Measurements from ENCODE around the gene CYTL1.
"Not testable (repeated sequence)": the region's sequence is repeated elsewhere in the genome, so short reads cannot be mapped to it uniquely, and the experiment has no call there.

The CYTL1 gene

DNA sequence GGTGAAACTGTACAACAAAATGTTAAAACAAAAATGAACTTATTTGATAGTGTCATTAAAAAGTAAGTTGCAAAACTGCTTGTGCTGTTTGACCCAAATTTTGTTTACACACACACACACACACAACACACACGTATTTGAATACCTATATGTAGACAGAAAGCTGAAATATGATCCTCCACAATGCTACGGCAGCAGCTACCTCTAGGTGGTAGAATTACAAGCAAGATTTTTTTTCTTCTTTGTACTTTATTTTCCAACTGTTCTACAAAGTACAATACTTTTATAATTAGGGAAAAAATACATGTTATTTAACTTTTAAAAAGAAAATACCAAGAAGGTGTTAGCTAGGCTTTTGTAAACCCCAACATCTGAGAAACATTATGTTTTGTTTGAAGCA, 1.2 kb downstream of the CYTL1 start:
- peak; percentile 22 for DNase-seq (ENCODE audit: low read depth, low spot score)
- in situ Hi-C loops (cut with HindIII; ENCODE audit: low sequenced_read_pairs) = no loop called here
- H3K4me3 ChIP-seq (ENCODE audit: low read depth, low read length) = no peak overlapping the region
- peak; percentile 33 for TF ChIP-seq CTCF (IDR thresholded peaks at IDR 0.05; ENCODE audit: low read depth, low read length)

DNA sequence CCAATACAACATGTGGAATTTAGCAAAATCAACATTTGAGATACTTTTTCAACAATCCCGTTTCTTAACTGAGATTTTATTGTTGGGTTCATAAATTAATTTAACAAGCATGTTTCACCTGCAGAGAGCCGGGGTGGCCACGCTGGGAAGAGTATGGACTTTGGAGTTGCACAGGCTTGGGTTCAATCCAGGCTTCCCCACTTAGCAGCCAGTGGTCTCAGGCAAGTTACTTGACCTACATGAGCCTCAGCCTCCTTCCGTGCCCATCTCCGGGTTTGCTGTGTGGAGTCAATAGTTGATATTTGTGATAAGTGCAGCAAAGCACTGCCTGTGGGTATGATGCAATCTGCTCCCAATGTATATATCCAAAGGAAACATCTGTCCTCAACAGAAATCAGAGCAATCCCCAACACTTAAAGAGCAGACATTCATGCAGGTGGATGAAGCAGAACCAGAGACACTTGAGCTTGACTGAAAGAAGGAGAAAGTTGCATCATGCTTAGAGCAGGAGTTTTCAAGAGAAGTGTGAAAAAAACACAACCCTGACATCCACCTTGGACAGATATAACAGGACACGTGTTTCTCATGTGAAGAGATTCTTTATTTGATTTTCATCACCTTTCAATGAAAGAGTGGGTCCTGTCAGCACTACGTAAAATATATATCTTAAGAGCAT, 5.1 kb downstream of the CYTL1 start:
- in situ Hi-C loops (cut with HindIII; ENCODE audit: low sequenced_read_pairs) = no loop called here

DNA sequence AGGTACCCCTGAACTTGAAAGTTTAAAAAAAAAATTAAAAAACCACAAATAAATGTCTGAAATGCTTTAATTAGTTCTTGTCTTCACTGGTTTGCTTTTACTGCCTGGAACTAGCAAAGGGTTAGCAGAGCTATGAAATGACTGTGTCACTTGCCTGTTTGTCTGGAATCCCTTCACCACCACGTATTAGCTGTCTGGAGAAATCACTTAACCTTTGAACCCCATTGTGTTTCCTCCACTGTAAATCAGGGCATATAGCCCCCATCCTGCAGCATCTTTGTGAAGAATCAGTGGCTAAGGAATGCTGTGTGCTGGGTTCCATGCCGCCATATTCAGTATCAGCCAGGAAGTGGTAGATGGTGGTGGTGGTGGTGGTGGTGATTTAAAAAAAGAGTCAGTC, 6.3 kb downstream of the CYTL1 start:
- TF ChIP-seq CTCF (IDR thresholded peaks at IDR 0.05; ENCODE audit: low read depth, low read length) = no peak
- in situ Hi-C loops (cut with HindIII; ENCODE audit: low sequenced_read_pairs) = no loop called here
- no peak for DNase-seq (ENCODE audit: low read depth, low spot score)
- H3K4me3 ChIP-seq (ENCODE audit: low read depth, low read length) = no peak overlapping the region

More for the DNA sequence above, 5.1 kb downstream of the CYTL1 start:
- no peak overlapping the region for H3K4me3 ChIP-seq (ENCODE audit: low read depth, low read length)
- no peak for TF ChIP-seq CTCF (IDR thresholded peaks at IDR 0.05; ENCODE audit: low read depth, low read length)
- no peak for DNase-seq (ENCODE audit: low read depth, low spot score)

GRCh38 chr4:5012244-5012898, 6.9 kb downstream of the CYTL1 start:
- no peak for TF ChIP-seq CTCF (IDR thresholded peaks at IDR 0.05; ENCODE audit: low read depth, low read length)
- in situ Hi-C loops (cut with HindIII; ENCODE audit: low sequenced_read_pairs) = no loop called here
- no peak overlapping the region for H3K4me3 ChIP-seq (ENCODE audit: low read depth, low read length)
- no peak for DNase-seq (ENCODE audit: low read depth, low spot score)

DNA sequence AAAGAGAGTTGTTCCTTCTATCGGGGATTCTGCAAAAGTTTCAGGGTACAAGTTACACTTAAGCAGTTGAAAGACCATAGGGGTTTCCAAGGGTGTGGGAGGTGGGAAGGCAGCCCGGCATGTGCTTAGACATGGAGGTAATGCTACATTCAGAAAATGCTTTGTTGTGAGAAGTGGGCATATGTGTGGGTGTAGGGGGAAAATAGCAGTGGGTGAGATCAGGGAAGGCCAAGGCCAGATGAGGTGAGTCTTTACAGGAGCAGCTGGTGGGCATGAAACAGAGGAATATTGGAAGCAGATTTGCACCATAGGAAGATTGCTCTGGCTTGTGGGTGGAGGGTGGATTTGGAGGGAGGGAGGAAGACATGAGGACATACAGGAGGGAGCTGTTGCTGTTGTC, 8.3 kb downstream of the CYTL1 start:
- TF ChIP-seq CTCF (IDR thresholded peaks at IDR 0.05; ENCODE audit: low read depth, low read length) = no peak
- no peak overlapping the region for H3K4me3 ChIP-seq (ENCODE audit: low read depth, low read length)
- no peak for DNase-seq (ENCODE audit: low read depth, low spot score)
- in situ Hi-C loops (cut with HindIII; ENCODE audit: low sequenced_read_pairs) = no loop called here

DNA sequence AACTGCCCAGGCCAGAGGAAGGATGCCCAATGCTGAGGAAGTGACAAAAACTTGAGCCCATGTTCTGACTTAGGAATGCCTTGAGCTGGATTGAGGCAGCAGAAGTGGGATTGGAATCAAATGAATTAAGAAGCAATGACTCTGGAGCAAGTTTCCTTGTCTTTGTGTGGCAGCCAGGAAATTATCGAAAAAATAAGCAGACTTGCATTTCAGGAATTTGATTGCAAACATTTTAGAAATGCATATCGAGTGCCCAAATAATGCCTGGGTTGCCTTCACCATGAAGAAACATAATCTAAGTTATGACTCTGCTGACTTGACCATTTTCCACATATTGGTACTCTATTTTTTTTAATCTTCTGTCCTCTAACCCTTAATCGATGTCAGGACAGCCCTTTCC, 9.5 kb downstream of the CYTL1 start:
- H3K4me3 ChIP-seq (ENCODE audit: low read depth, low read length) = no peak overlapping the region
- no peak for DNase-seq (ENCODE audit: low read depth, low spot score)
- TF ChIP-seq CTCF (IDR thresholded peaks at IDR 0.05; ENCODE audit: low read depth, low read length) = no peak
- in situ Hi-C loops (cut with HindIII; ENCODE audit: low sequenced_read_pairs) = no loop called here

DNA sequence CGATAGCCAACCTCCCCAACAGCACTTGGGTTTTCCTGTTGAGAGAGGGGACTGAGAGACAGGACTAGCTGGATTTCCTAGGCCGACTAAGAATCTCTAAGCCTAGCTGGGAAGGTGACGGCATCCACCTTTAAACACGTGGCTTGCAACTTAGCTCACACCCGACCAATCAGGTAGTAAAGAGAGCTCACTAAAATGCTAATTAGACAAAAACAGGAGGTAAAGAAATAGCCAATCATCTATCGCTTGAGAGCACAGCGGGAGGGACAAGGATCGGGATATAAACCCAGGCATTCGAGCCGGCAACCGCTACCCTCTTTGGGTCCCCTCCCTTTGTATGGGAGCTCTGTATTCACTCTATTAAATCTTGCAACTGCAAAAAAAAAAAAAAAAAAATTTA, 12.3 kb downstream of the CYTL1 start:
- H3K4me3 ChIP-seq (ENCODE audit: low read depth, low read length); in situ Hi-C loops (cut with HindIII; ENCODE audit: low sequenced_read_pairs); DNase-seq (ENCODE audit: low read depth, low spot score): not testable (repeated sequence)
